ENCODE data around the gene ZCCHC18.
A peak's percentile ranks its signal among the peaks of the same experiment; 100 is the strongest.

Gene ZCCHC18

GRCh38 chrX:104134583-104135261 is 22.4 kb downstream of the ZCCHC18 start:
- no peak for DNase-seq

- peak; percentile 14 for DNase-seq
Observed at GRCh38 chrX:104135677-104136076, 23.4 kb downstream of the ZCCHC18 start.

- DNase-seq: peak; percentile 77
Observed at GRCh38 chrX:104136241-104137019, 24.1 kb downstream of the ZCCHC18 start.

- DNase-seq: peak; percentile 16
Observed at GRCh38 chrX:104137496-104137895, 25.2 kb downstream of the ZCCHC18 start.

GRCh38 chrX:104141087-104141760 is 28.9 kb downstream of the ZCCHC18 start:
- DNase-seq: no peak

- DNase-seq: no peak
Observed at GRCh38 chrX:104151037-104151436, 38.7 kb downstream of the ZCCHC18 start.

GRCh38 chrX:104156630-104157529 is 44.6 kb downstream of the ZCCHC18 start, which contains the start of gene SLC25A53:
Gene SLC25A53, minus strand, starts transcription at chrX:104157009. Its CDS starts 51,752 bp downstream, at chrX:104105257.
- peak; percentile 81 for DNase-seq
